T-helper 2 cell treated with Interferon-gamma antibody and Interleukin-4, amounts not matched to agents 5 μg/mL and 100 μg/mL, for 36 hours (primary cell): Measurements from ENCODE around the gene ATF3.
"Not testable (repeated sequence)": the region's sequence is repeated elsewhere in the genome, so short reads cannot be mapped to it uniquely, and the experiment has no call there.

ENCODE experiments used
- DNase-seq: peaks from one replicate; pipeline ENCODE4 v3.0.0; 2021; ENCODE audit warnings: low spot score
- H3K27ac Mint-ChIP-seq: one replicate; pipeline ENCODE4 v1.8.0; 2021; ENCODE audit warnings: mild to moderate bottlenecking, mixed read lengths
- H3K27me3 Mint-ChIP-seq: one replicate; pipeline ENCODE4 v1.8.0; 2021; ENCODE audit warnings: low read depth, mixed read lengths
- H3K36me3 Mint-ChIP-seq: one replicate; pipeline ENCODE4 v1.8.0; 2021; ENCODE audit warnings: low read depth, mixed read lengths
- H3K4me1 Mint-ChIP-seq: one replicate; pipeline ENCODE4 v1.8.0; 2021; ENCODE audit warnings: low read depth, mixed read lengths
- H3K4me3 Mint-ChIP-seq: one replicate; pipeline ENCODE4 v1.8.0; 2022; ENCODE audit warnings: mild to moderate bottlenecking, moderate library complexity, mixed read lengths
- H3K9me3 Mint-ChIP-seq: one replicate; pipeline ENCODE4 v1.8.0; 2021; ENCODE audit warnings: mixed read lengths

The ATF3 gene

GRCh38 chr1:212650228-212650627 is 41.7 kb downstream of the ATF3 start:
- H3K27me3 Mint-ChIP-seq = peaks cover 15% of the 10 kb centered on the region
- H3K4me1 Mint-ChIP-seq = peaks cover under 1% of the 10 kb centered on the region
- no peak overlapping the region for H3K4me3 Mint-ChIP-seq
- H3K36me3 Mint-ChIP-seq = no peaks in the 10 kb centered on the region
- no peak overlapping the region for H3K27ac Mint-ChIP-seq
- H3K9me3 Mint-ChIP-seq = no peaks in the 10 kb centered on the region
- DNase-seq = no peak

- H3K4me3 Mint-ChIP-seq = no peak overlapping the region
- no peaks in the 10 kb centered on the region for H3K9me3 Mint-ChIP-seq
- no peaks in the 10 kb centered on the region for H3K36me3 Mint-ChIP-seq
- no peaks in the 10 kb centered on the region for H3K4me1 Mint-ChIP-seq
- no peak for DNase-seq
- H3K27ac Mint-ChIP-seq = no peak overlapping the region
- peaks cover 15% of the 10 kb centered on the region for H3K27me3 Mint-ChIP-seq
Observed at GRCh38 chr1:212651521-212651920, 43.0 kb downstream of the ATF3 start.

GRCh38 chr1:212651977-212652376 is 43.4 kb downstream of the ATF3 start:
- DNase-seq = no peak
- Mint-ChIP-seq H3K4me1 (no peaks in the 10 kb centered on the region), H3K4me3 (no peak overlapping the region), H3K27ac (no peak overlapping the region), H3K27me3 (peaks cover 15% of the 10 kb centered on the region), H3K9me3 (no peaks in the 10 kb centered on the region), H3K36me3 (no peaks in the 10 kb centered on the region)

- Mint-ChIP-seq H3K4me1 (peaks cover 2% of the 10 kb centered on the region), H3K4me3 (no peak overlapping the region), H3K36me3 (no peaks in the 10 kb centered on the region), H3K9me3 (no peaks in the 10 kb centered on the region), H3K27ac (no peak overlapping the region), H3K27me3 (peaks cover 13% of the 10 kb centered on the region)
- DNase-seq = no peak
Observed at GRCh38 chr1:212652609-212653008, 44.0 kb downstream of the ATF3 start.

- no peak overlapping the region for H3K27ac Mint-ChIP-seq
- peaks cover 23% of the 10 kb centered on the region for H3K27me3 Mint-ChIP-seq
- H3K9me3 Mint-ChIP-seq = no peaks in the 10 kb centered on the region
- H3K36me3 Mint-ChIP-seq = no peaks in the 10 kb centered on the region
- peaks cover 2% of the 10 kb centered on the region for H3K4me1 Mint-ChIP-seq
- H3K4me3 Mint-ChIP-seq = no peak overlapping the region
- no peak for DNase-seq
Observed at GRCh38 chr1:212655668-212656440, 47.3 kb downstream of the ATF3 start.

GRCh38 chr1:212656730-212657129 is 48.2 kb downstream of the ATF3 start:
- no peak overlapping the region for H3K4me3 Mint-ChIP-seq
- DNase-seq = no peak
- no peaks in the 10 kb centered on the region for H3K9me3 Mint-ChIP-seq
- H3K27ac Mint-ChIP-seq = no peak overlapping the region
- no peaks in the 10 kb centered on the region for H3K36me3 Mint-ChIP-seq
- H3K4me1 Mint-ChIP-seq = peaks cover 2% of the 10 kb centered on the region
- peaks cover 29% of the 10 kb centered on the region for H3K27me3 Mint-ChIP-seq

- not testable (repeated sequence) for H3K4me1 Mint-ChIP-seq, H3K4me3 Mint-ChIP-seq, H3K9me3 Mint-ChIP-seq, DNase-seq, H3K36me3 Mint-ChIP-seq, H3K27ac Mint-ChIP-seq
- H3K27me3 Mint-ChIP-seq = peaks cover 39% of the 10 kb centered on the region
Observed at GRCh38 chr1:212658250-212658649, 49.7 kb downstream of the ATF3 start.

- Mint-ChIP-seq H3K4me1 (peaks cover 26% of the 10 kb centered on the region), H3K36me3 (no peaks in the 10 kb centered on the region), H3K27me3 (peaks cover 24% of the 10 kb centered on the region), H3K9me3 (no peaks in the 10 kb centered on the region), H3K4me3 (peak overlapping the region; percentile 52), H3K27ac (no peak overlapping the region)
- DNase-seq = no peak
Observed at GRCh38 chr1:212664409-212665199, 56.0 kb downstream of the ATF3 start.

GRCh38 chr1:212665241-212666115 is 56.9 kb downstream of the ATF3 start:
- peaks cover 18% of the 10 kb centered on the region for H3K27me3 Mint-ChIP-seq
- peak overlapping the region; percentile 79 for H3K27ac Mint-ChIP-seq
- peak overlapping the region; percentile 84 for H3K4me3 Mint-ChIP-seq
- DNase-seq = peak; percentile 75
- H3K9me3 Mint-ChIP-seq = no peaks in the 10 kb centered on the region
- H3K4me1 Mint-ChIP-seq = peaks cover 26% of the 10 kb centered on the region
- H3K36me3 Mint-ChIP-seq = no peaks in the 10 kb centered on the region

- Mint-ChIP-seq H3K27me3 (peaks cover 12% of the 10 kb centered on the region), H3K4me1 (peaks cover 32% of the 10 kb centered on the region), H3K4me3 (peak overlapping the region; percentile 84), H3K27ac (no peak overlapping the region), H3K36me3 (no peaks in the 10 kb centered on the region), H3K9me3 (no peaks in the 10 kb centered on the region)
- no peak for DNase-seq
Observed at GRCh38 chr1:212666116-212666775, 57.7 kb downstream of the ATF3 start.

GRCh38 chr1:212667223-212668139 is 58.9 kb downstream of the ATF3 start:
- no peak for DNase-seq
- Mint-ChIP-seq H3K27ac (no peak overlapping the region), H3K4me3 (no peak overlapping the region), H3K27me3 (peaks cover 3% of the 10 kb centered on the region), H3K4me1 (peaks cover 37% of the 10 kb centered on the region), H3K9me3 (no peaks in the 10 kb centered on the region), H3K36me3 (no peaks in the 10 kb centered on the region)

- Mint-ChIP-seq H3K4me3 (no peak overlapping the region), H3K4me1 (peaks cover 37% of the 10 kb centered on the region), H3K27ac (no peak overlapping the region), H3K27me3 (no peaks in the 10 kb centered on the region), H3K9me3 (no peaks in the 10 kb centered on the region), H3K36me3 (no peaks in the 10 kb centered on the region)
- no peak for DNase-seq
Observed at GRCh38 chr1:212668477-212668876, 59.9 kb downstream of the ATF3 start.

- peak; percentile 3 for DNase-seq
- no peaks in the 10 kb centered on the region for H3K9me3 Mint-ChIP-seq
- H3K27ac Mint-ChIP-seq = no peak overlapping the region
- H3K27me3 Mint-ChIP-seq = no peaks in the 10 kb centered on the region
- H3K4me1 Mint-ChIP-seq = peaks cover 37% of the 10 kb centered on the region
- H3K4me3 Mint-ChIP-seq = no peak overlapping the region
- no peaks in the 10 kb centered on the region for H3K36me3 Mint-ChIP-seq
Observed at GRCh38 chr1:212669102-212669501, 60.5 kb downstream of the ATF3 start.
